H1 (cell line): Measurements from ENCODE around the gene ZNF646. TPM values are rescaled to one million over a fixed set of nuclear protein-coding genes. Genes with fewer than 3 reads are reported as not detected.

Experiments
- BACH1 ChIP-seq: IDR thresholded peaks from 2 replicates; pipeline ENCODE4 v1.6.1; 2012; ENCODE audit warnings: low read length, improper control_type of control experiment
- CBX5 ChIP-seq: fragments of 300-800, 300-1000 bp; sonication (generic); IDR thresholded peaks from 2 replicates; pipeline ENCODE4 v1.7.1; 2016; ENCODE audit warnings: antibody characterized with exemption, low read length, low read depth
- CEBPB ChIP-seq: IDR thresholded peaks from 2 replicates; pipeline ENCODE4 v1.6.1; 2012; ENCODE audit warnings: low read depth, low read length
- CHD2 ChIP-seq: IDR thresholded peaks from 2 replicates; pipeline ENCODE4 v1.6.1; 2012; ENCODE audit warnings: low read length, improper control_type of control experiment
- CREB1 ChIP-seq: IDR thresholded peaks from 2 replicates; pipeline ENCODE4 v1.6.1; 2012; ENCODE audit warnings: inconsistent platforms
- CTBP2 ChIP-seq: IDR thresholded peaks from 2 replicates; pipeline ENCODE4 v1.7.0; 2011; ENCODE audit warnings: borderline replicate concordance, mild to moderate bottlenecking, moderate library complexity, mixed read lengths, low read length; ENCODE audit not compliant: insufficient read depth, insufficient read length
- EZH2 ChIP-seq: fragments of 200-600 bp; sonication (generic); IDR thresholded peaks from 2 replicates; pipeline ENCODE4 v1.7.1; 2012; ENCODE audit warnings: low read depth, mild to moderate bottlenecking, moderate library complexity, low read length, inconsistent platforms; ENCODE audit not compliant: severe bottlenecking
- GABPA ChIP-seq: IDR thresholded peaks from 2 replicates; pipeline ENCODE4 v1.6.1; 2011; ENCODE audit warnings: mild to moderate bottlenecking, low read length, moderate library complexity, borderline replicate concordance; ENCODE audit not compliant: insufficient read depth
- JUN ChIP-seq: IDR thresholded peaks from 2 replicates; pipeline ENCODE4 v1.6.1; 2011; ENCODE audit warnings: low read depth, mild to moderate bottlenecking, improper control_type of control experiment, low read length
- JUND ChIP-seq: IDR thresholded peaks from 2 replicates; pipeline ENCODE4 v1.6.1; 2011; ENCODE audit warnings: mild to moderate bottlenecking, improper control_type of control experiment, low read length
- KDM4A ChIP-seq: IDR thresholded peaks from one replicate; pipeline ENCODE4 v1.7.1; 2012; ENCODE audit warnings: low read depth, mild to moderate bottlenecking, moderate library complexity, low read length, inconsistent platforms; ENCODE audit not compliant: severe bottlenecking
- PHF8 ChIP-seq: fragments of 200-600 bp; sonication (generic); conservative IDR thresholded peaks from 2 replicates; pipeline ENCODE4 v1.7.1; 2012; ENCODE audit warnings: low read depth, mild to moderate bottlenecking, inconsistent platforms, low read length, moderate library complexity
- POLR2AphosphoS5 ChIP-seq: IDR thresholded peaks from 2 replicates; pipeline ENCODE4 v1.6.1; 2011; ENCODE audit warnings: low read depth, low read length
- POU5F1 ChIP-seq: IDR thresholded peaks from 2 replicates; pipeline ENCODE4 v1.6.1; 2011; ENCODE audit warnings: low read depth, mild to moderate bottlenecking, low read length, moderate library complexity
- RBBP5 ChIP-seq: IDR thresholded peaks from 2 replicates; pipeline ENCODE4 v1.7.1; 2012; ENCODE audit warnings: low read depth, mild to moderate bottlenecking, inconsistent platforms, low read length, moderate library complexity, borderline replicate concordance
- RFX5 ChIP-seq: IDR thresholded peaks from 2 replicates; pipeline ENCODE4 v1.6.1; 2011; ENCODE audit warnings: low read depth, low read length, improper control_type of control experiment, borderline replicate concordance
- SIX5 ChIP-seq: IDR thresholded peaks from 2 replicates; pipeline ENCODE4 v1.6.1; 2011; ENCODE audit warnings: mild to moderate bottlenecking, low read depth, low read length
- SP1 ChIP-seq: IDR thresholded peaks from 2 replicates; pipeline ENCODE4 v1.6.1; 2011; ENCODE audit warnings: low read depth, low read length
- SP2 ChIP-seq: IDR thresholded peaks from 2 replicates; pipeline ENCODE4 v1.6.1; 2012; ENCODE audit warnings: mild to moderate bottlenecking, low read length, inconsistent platforms
- SP4 ChIP-seq: IDR thresholded peaks from 2 replicates; pipeline ENCODE4 v1.6.1; 2012; ENCODE audit warnings: low read length, inconsistent platforms
- SUZ12 ChIP-seq: fragments of 200-600 bp; sonication (generic); IDR thresholded peaks from 2 replicates; pipeline ENCODE4 v1.6.1; 2012; ENCODE audit warnings: mild to moderate bottlenecking, inconsistent platforms, low read length, moderate library complexity, mixed read lengths
- TAF1 ChIP-seq: IDR thresholded peaks from 2 replicates; pipeline ENCODE4 v1.6.1; 2011; ENCODE audit warnings: mild to moderate bottlenecking, low read depth, low read length
- TAF7 ChIP-seq: optimal IDR thresholded peaks from 2 replicates; pipeline ENCODE3; 2011; ENCODE audit warnings: low read depth, mild to moderate bottlenecking, inconsistent platforms, low read length, moderate library complexity, borderline replicate concordance
- TCF12 ChIP-seq: IDR thresholded peaks from 2 replicates; pipeline ENCODE4 v1.6.1; 2011; ENCODE audit warnings: low read depth, mild to moderate bottlenecking, low read length
- polyA plus RNA-seq, 7 experiments: library from polyadenylated mRNA; depleted of rRNA in 3 of 7; stranded (reverse) in 5 of 7; unstranded in 2 of 7; fragments of >200 nt in 5 of 7; fragments of 200-250 nt in 2 of 7; gene quantifications; 1 replicate in 5 of 7; 2 replicates in 1 of 7; 4 replicates in 1 of 7; pipeline versions ENCODE4 v1.2.1 to v1.2.3, GENCODE V29; 2011 to 2013; ENCODE audit warnings: missing spikeins in 2 of 7, mixed read lengths in 2 of 7
- total RNA-seq: library from RNA; stranded (reverse); fragmentation: NEBNext Ultra II Directional; extraction: Animal tissue kit (Norgen Biotek cat#: 25700); gene quantifications from 2 replicates; pipeline ENCODE4 v1.2.1, GENCODE V29; 2021

The ZNF646 gene
- total and polyA plus RNA-seq, 2 of the 8 experiments (the other 6 are each of a cell fraction or from before 2014, with no cell fraction given) = 6.5 to 25.0 TPM

- no peak for TF ChIP-seq JUN
- TF ChIP-seq SP2 = no peak
- TF ChIP-seq CBX5 = no peak
- no peak for TF ChIP-seq POU5F1
- no peak for TF ChIP-seq CEBPB
- no peak for TF ChIP-seq SUZ12
- peak; percentile 52; the same call in 1 of the 2 replicates for TF ChIP-seq GABPA
- no peak for TF ChIP-seq CHD2
- no peak for TF ChIP-seq TAF1
- TF ChIP-seq JUND = no peak
- no peak for TF ChIP-seq RFX5
- peak; percentile 88 for TF ChIP-seq CREB1
- no peak for TF ChIP-seq SP4
- TF ChIP-seq SP1 = no peak
- TF ChIP-seq TAF7 = no peak
- peak; percentile 59 for TF ChIP-seq SIX5
- no peak for TF ChIP-seq EZH2
- TF ChIP-seq RBBP5 = no peak
- TF ChIP-seq BACH1 = peak; percentile 74; the same call in 1 of the 2 replicates
- TF ChIP-seq KDM4A = peak; percentile 87
- no peak for TF ChIP-seq TCF12
- TF ChIP-seq CTBP2 = no peak
- TF ChIP-seq PHF8 = peak; percentile 56
- no peak for TF ChIP-seq POLR2AphosphoS5
Observed at GRCh38 chr16:31108035-31108793, 34.0 kb downstream of the ZNF646 start, which contains the start of gene BCKDK (continued).
